ENCODE data around the gene SPEF2. TPM values are rescaled to one million over a fixed set of nuclear protein-coding genes. Genes with fewer than 3 reads are reported as not detected.
A peak's percentile ranks its signal among the peaks of the same experiment; 100 is the strongest.

The SPEF2 gene
- total RNA-seq, 1 experiment from 2014 or later = 4.0 TPM

DNA sequence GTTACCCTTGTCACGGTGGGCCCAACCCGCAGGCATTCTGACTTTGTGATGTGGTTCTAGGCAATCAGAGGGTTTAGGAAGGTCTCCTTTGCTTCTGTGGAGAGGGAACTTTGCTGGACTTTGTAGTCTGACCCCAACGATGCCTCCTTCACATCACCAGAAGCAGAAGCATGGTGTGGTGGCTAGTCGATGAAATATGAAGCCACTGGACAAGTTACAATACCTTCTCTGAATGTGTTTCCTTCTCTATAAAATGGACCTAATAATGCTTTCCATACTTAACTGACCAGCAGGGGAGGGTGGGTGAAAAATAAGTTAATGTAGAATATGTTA is 607 bp downstream of the SPEF2 start:
- intact Hi-C loops (cut with micrococcal nuclease; ENCODE audit: unreplicated experiment) = no loop called here
- POLR2A ChIA-PET = no interaction called here

DNA sequence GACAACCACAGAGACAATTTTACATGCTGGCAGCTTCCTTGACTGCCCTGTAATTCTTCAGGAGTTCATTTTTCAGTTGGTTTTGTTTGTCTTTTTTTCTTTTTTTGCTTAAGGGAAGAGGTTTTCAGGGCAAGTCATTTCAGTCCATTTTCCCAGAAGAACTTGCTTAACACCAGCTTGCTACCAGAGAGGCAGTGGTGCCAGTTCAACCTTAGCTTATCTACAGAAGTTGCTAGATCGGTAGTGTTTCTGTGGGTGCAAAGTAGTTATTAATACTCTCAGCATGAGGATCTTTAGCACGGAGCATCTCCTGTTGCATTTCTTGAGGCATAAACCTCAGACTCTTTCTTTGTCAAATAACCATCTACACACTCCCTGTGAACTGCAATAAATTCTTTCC is 1.1 kb downstream of the SPEF2 start:
- intact Hi-C loops (cut with micrococcal nuclease; ENCODE audit: unreplicated experiment) = no loop called here
- TF ChIP-seq, protein P1, sequence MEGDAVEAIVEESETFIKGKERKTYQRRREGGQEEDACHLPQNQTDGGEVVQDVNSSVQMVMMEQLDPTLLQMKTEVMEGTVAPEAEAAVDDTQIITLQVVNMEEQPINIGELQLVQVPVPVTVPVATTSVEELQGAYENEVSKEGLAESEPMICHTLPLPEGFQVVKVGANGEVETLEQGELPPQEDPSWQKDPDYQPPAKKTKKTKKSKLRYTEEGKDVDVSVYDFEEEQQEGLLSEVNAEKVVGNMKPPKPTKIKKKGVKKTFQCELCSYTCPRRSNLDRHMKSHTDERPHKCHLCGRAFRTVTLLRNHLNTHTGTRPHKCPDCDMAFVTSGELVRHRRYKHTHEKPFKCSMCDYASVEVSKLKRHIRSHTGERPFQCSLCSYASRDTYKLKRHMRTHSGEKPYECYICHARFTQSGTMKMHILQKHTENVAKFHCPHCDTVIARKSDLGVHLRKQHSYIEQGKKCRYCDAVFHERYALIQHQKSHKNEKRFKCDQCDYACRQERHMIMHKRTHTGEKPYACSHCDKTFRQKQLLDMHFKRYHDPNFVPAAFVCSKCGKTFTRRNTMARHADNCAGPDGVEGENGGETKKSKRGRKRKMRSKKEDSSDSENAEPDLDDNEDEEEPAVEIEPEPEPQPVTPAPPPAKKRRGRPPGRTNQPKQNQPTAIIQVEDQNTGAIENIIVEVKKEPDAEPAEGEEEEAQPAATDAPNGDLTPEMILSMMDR (IDR thresholded peaks at IDR 0.05; ENCODE audit: insufficient read depth in 1 of 2, low read depth in 1 of 2, low read length in 1 of 2, severe bottlenecking in 1 of 2, unreplicated experiment in 1 of 2) = no peak
- no peaks in the 10 kb centered on the region for H3K4me1 ChIP-seq
- H3K4me3 ChIP-seq (ENCODE audit: low read depth, low read length) = no peak overlapping the region
- Mint-ChIP-seq H3K27ac (ENCODE audit: unreplicated experiment) (no peak overlapping the region), H3K27me3 (ENCODE audit: insufficient read depth, unreplicated experiment) (peaks cover 3% of the 10 kb centered on the region), H3K4me3 (ENCODE audit: unreplicated experiment) (peak overlapping the region; percentile 82), H3K36me3 (ENCODE audit: insufficient read depth, unreplicated experiment) (no peaks in the 10 kb centered on the region), H3K4me1 (ENCODE audit: low read depth, unreplicated experiment) (no peaks in the 10 kb centered on the region), H3K9me3 (ENCODE audit: unreplicated experiment) (peaks cover 9% of the 10 kb centered on the region)
- CTCF ChIA-PET = no interaction called here
- H3K9me3 ChIP-seq = no peaks in the 10 kb centered on the region; the same call in 1 of the 2 replicates
- BruUV-seq (replicated peaks) = TSS peak; percentile 46
- DNase-seq = no peak
- no peaks in the 10 kb centered on the region for H3K36me3 ChIP-seq (ENCODE audit: control insufficient read depth, insufficient read depth, low read length)
- POLR2A ChIA-PET = no interaction called here
- no peaks in the 10 kb centered on the region for H3K27me3 ChIP-seq (replicated peaks; ENCODE audit: control insufficient read depth, insufficient read depth, low read length)

More for the DNA sequence above, 607 bp downstream of the SPEF2 start:
- Histone ChIP-seq H3K9me3 (no peaks in the 10 kb centered on the region; the same call in 1 of the 2 replicates), H3K4me3 (ENCODE audit: low read depth, low read length) (peak overlapping the region; percentile 66), H3K36me3 (ENCODE audit: control insufficient read depth, insufficient read depth, low read length) (no peaks in the 10 kb centered on the region), H3K27me3 (replicated peaks; ENCODE audit: control insufficient read depth, insufficient read depth, low read length) (no peaks in the 10 kb centered on the region), H3K4me1 (no peaks in the 10 kb centered on the region)
- peaks cover 3% of the 10 kb centered on the region for H3K27me3 Mint-ChIP-seq (ENCODE audit: insufficient read depth, unreplicated experiment)
- H3K27ac Mint-ChIP-seq (ENCODE audit: unreplicated experiment) = peak overlapping the region; percentile 74
- no peaks in the 10 kb centered on the region for H3K4me1 Mint-ChIP-seq (ENCODE audit: low read depth, unreplicated experiment)
- H3K4me3 Mint-ChIP-seq (ENCODE audit: unreplicated experiment) = peak overlapping the region; percentile 82
- H3K36me3 Mint-ChIP-seq (ENCODE audit: insufficient read depth, unreplicated experiment) = no peaks in the 10 kb centered on the region
- CTCF ChIA-PET = no interaction called here
- TF ChIP-seq, protein P1 (IDR thresholded peaks at IDR 0.05; ENCODE audit: insufficient read depth in 1 of 2, low read depth in 1 of 2, low read length in 1 of 2, severe bottlenecking in 1 of 2, unreplicated experiment in 1 of 2) = no peak
- no TSS peak for BruUV-seq (replicated peaks)
- peaks cover 14% of the 10 kb centered on the region for H3K9me3 Mint-ChIP-seq (ENCODE audit: unreplicated experiment)
- DNase-seq = no peak

DNA sequence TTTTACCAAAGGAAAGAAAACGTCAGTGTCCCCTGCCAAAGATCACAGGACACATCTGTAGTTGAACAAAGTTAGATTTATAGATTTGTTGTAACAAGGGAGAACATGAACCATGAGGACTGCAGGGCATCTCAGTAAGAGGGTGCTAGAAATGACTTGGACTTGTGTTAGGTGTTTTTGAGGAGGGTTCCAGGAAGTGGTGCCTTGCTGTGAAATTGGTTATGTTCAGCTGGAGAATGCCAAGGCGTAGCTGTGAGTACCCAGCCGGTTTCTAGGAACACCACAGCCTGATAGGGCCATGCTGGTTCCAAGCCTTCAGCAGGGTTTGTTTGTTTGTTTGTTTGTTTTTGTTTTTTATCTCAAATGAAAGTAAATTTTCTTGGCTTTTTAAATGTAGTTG is 5.3 kb downstream of the SPEF2 start:
- no peaks in the 10 kb centered on the region for H3K4me1 ChIP-seq
- H3K27ac Mint-ChIP-seq (ENCODE audit: unreplicated experiment) = no peak overlapping the region
- no peaks in the 10 kb centered on the region for H3K4me1 Mint-ChIP-seq (ENCODE audit: low read depth, unreplicated experiment)
- DNase-seq = no peak
- no peak overlapping the region for H3K4me3 Mint-ChIP-seq (ENCODE audit: unreplicated experiment)
- no peaks in the 10 kb centered on the region for H3K9me3 ChIP-seq
- CTCF ChIA-PET = no interaction called here
- no peaks in the 10 kb centered on the region for H3K27me3 ChIP-seq (replicated peaks; ENCODE audit: control insufficient read depth, insufficient read depth, low read length)
- H3K36me3 ChIP-seq (ENCODE audit: control insufficient read depth, insufficient read depth, low read length) = no peaks in the 10 kb centered on the region
- peaks cover 2% of the 10 kb centered on the region for H3K27me3 Mint-ChIP-seq (ENCODE audit: insufficient read depth, unreplicated experiment)
- POLR2A ChIA-PET = no interaction called here
- no peak overlapping the region for H3K4me3 ChIP-seq (ENCODE audit: low read depth, low read length)
- H3K36me3 Mint-ChIP-seq (ENCODE audit: insufficient read depth, unreplicated experiment) = no peaks in the 10 kb centered on the region
- no peaks in the 10 kb centered on the region for H3K9me3 Mint-ChIP-seq (ENCODE audit: unreplicated experiment)
- BruUV-seq (replicated peaks) = no TSS peak
- TF ChIP-seq, protein P1 (IDR thresholded peaks at IDR 0.05; ENCODE audit: insufficient read depth in 1 of 2, low read depth in 1 of 2, low read length in 1 of 2, severe bottlenecking in 1 of 2, unreplicated experiment in 1 of 2) = no peak
- intact Hi-C loops (cut with micrococcal nuclease; ENCODE audit: unreplicated experiment) = no loop called here

All from Caco-2 (cell line).